GM21447 (cell line): ENCODE data around the gene RAPH1.
"Not testable (repeated sequence)": the region's sequence is repeated elsewhere in the genome, so short reads cannot be mapped to it uniquely, and the experiment has no call there.

ENCODE experiments used
- ATAC-seq: cut with Tn5 transposase; IDR thresholded peaks from one replicate; pipeline ENCODE4 v1.9.1; 2021; ENCODE audit not compliant: unreplicated experiment

RAPH1 gene

GRCh38 chr2:203440671-203441070 is 94.4 kb downstream of the RAPH1 start:
- no peak for ATAC-seq

- ATAC-seq = no peak
Measured at GRCh38 chr2:203438528-203438927, 96.6 kb downstream of the RAPH1 start.

- ATAC-seq = no peak
Measured at GRCh38 chr2:203437511-203437910, 97.6 kb downstream of the RAPH1 start.

GRCh38 chr2:203436496-203436895 is 98.6 kb downstream of the RAPH1 start:
- no peak for ATAC-seq

GRCh38 chr2:203432811-203433210 is 102.3 kb downstream of the RAPH1 start:
- no peak for ATAC-seq

- no peak for ATAC-seq
Measured at GRCh38 chr2:203431391-203432185, 103.5 kb downstream of the RAPH1 start.

GRCh38 chr2:203429643-203430042 is 105.5 kb downstream of the RAPH1 start:
- not testable (repeated sequence) for ATAC-seq

GRCh38 chr2:203427061-203427460 is 108.0 kb downstream of the RAPH1 start:
- no peak for ATAC-seq

GRCh38 chr2:203418271-203418670 is 116.8 kb downstream of the RAPH1 start:
- ATAC-seq = no peak

GRCh38 chr2:203413796-203414195 is 121.3 kb downstream of the RAPH1 start:
- ATAC-seq = no peak

- ATAC-seq = no peak
Measured at GRCh38 chr2:203412546-203413331, 122.4 kb downstream of the RAPH1 start.

- no peak for ATAC-seq
Measured at GRCh38 chr2:203407496-203407895, 127.6 kb downstream of the RAPH1 start.

- no peak for ATAC-seq
Measured at GRCh38 chr2:203404996-203405395, 130.1 kb downstream of the RAPH1 start.

GRCh38 chr2:203400805-203401585 is 134.1 kb downstream of the RAPH1 start:
- ATAC-seq = no peak

- no peak for ATAC-seq
Measured at GRCh38 chr2:203399031-203399430, 136.1 kb downstream of the RAPH1 start.

GRCh38 chr2:203396667-203397066 is 138.4 kb downstream of the RAPH1 start:
- no peak for ATAC-seq

GRCh38 chr2:203395858-203396257 is 139.2 kb downstream of the RAPH1 start:
- ATAC-seq = no peak

- no peak for ATAC-seq
Measured at GRCh38 chr2:203394519-203395227, 140.4 kb downstream of the RAPH1 start.

- not testable (repeated sequence) for ATAC-seq
Measured at GRCh38 chr2:203388153-203388552, 146.9 kb downstream of the RAPH1 start.

GRCh38 chr2:203383038-203383437 is 152.1 kb downstream of the RAPH1 start:
- no peak for ATAC-seq

GRCh38 chr2:203379156-203379555 is 155.9 kb downstream of the RAPH1 start:
- no peak for ATAC-seq
